Subcutaneous abdominal adipose tissue (tissue), 5 donors: ENCODE results near the gene DGKK.

Experiments used
- H3K27ac ChIP-seq: one replicate; pipeline ENCODE4 v1.7.0; 2013; ENCODE audit warnings: low read depth, mild to moderate bottlenecking, inconsistent platforms, low read length, moderate library complexity
- H3K27me3 ChIP-seq, 5 donors: one replicate each; pipeline ENCODE4 v1.7.0; 2013; ENCODE audit warnings: low read length in 5 of 5, inconsistent platforms in 1 of 5; ENCODE audit not compliant: control insufficient read depth in 5 of 5, insufficient read depth in 4 of 5
- H3K36me3 ChIP-seq, 5 donors: one replicate each; pipeline ENCODE4 v1.7.0; 2013; ENCODE audit warnings: low read length in 5 of 5; ENCODE audit not compliant: control insufficient read depth in 5 of 5, insufficient read depth in 5 of 5
- H3K4me1 ChIP-seq, 5 donors: one replicate each; pipeline ENCODE4 v1.7.0; 2013; ENCODE audit warnings: low read length in 5 of 5, mild to moderate bottlenecking in 3 of 5, moderate library complexity in 1 of 5; ENCODE audit not compliant: control insufficient read depth in 5 of 5, insufficient read depth in 5 of 5
- H3K4me3 ChIP-seq, 5 donors: one replicate each; pipeline ENCODE4 v1.7.0; 2013; ENCODE audit warnings: low read length in 5 of 5, low read depth in 1 of 5
- H3K9ac ChIP-seq, 5 donors: one replicate each; pipeline ENCODE4 v1.7.0; 2013; ENCODE audit warnings: low read length in 5 of 5, mild to moderate bottlenecking in 4 of 5, moderate library complexity in 3 of 5
- H3K9me3 ChIP-seq, 5 donors: one replicate each; pipeline ENCODE4 v1.7.0; 2013; ENCODE audit warnings: low read length in 5 of 5; ENCODE audit not compliant: control insufficient read depth in 5 of 5
- donor health status: healthy.
- donor health status: healthy.
- donor health status: healthy.
- donor health status: healthy.
- donor health status: healthy.

Gene DGKK

DNA sequence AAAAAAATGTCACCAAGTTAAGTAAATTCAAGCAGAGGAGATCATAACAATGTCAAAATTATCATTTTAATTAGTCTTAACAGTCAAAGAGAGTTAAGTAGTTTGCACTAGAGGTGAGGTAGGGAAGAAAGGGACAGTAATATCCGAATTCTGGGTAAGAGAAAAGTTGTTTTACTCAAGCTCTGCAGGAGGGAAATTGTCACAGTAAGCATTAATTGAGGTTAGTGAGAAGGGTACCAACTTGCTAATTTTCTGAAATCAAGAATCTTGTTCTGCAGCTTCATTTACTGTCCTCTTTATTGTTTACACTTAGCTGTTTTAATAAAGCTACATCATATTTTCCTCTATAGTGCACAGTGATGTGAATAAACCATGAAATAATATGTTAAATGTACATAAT is 11.0 kb downstream of the DGKK start:
- H3K4me3 ChIP-seq, result no peak overlapping the region
- no peaks in the 10 kb centered on the region for H3K9me3 ChIP-seq
- H3K9ac ChIP-seq, result no peak overlapping the region
- no peak overlapping the region for H3K27ac ChIP-seq
- H3K27me3 ChIP-seq, result peaks cover 5 to 12% (median 10%) of the 10 kb centered on the region in 5 donors
- H3K36me3 ChIP-seq, result no peaks in the 10 kb centered on the region
- H3K4me1 ChIP-seq, result no peaks in the 10 kb centered on the region

GRCh38 chrX:50458483-50458882 is 12.1 kb downstream of the DGKK start:
- Histone ChIP-seq H3K9me3 (no peaks in the 10 kb centered on the region), H3K4me3 (no peak overlapping the region), H3K9ac (no peak overlapping the region), H3K27ac (no peak overlapping the region), H3K36me3 (no peaks in the 10 kb centered on the region), H3K27me3 (peaks cover 6 to 10% (median 9%) of the 10 kb centered on the region in 5 donors), H3K4me1 (no peaks in the 10 kb centered on the region)

GRCh38 chrX:50456712-50457484 is 13.7 kb downstream of the DGKK start:
- H3K9ac ChIP-seq, result no peak overlapping the region
- peaks cover 3 to 6% (median 4%) of the 10 kb centered on the region in 5 donors for H3K27me3 ChIP-seq
- no peaks in the 10 kb centered on the region for H3K36me3 ChIP-seq
- no peaks in the 10 kb centered on the region for H3K9me3 ChIP-seq
- H3K27ac ChIP-seq, result no peak overlapping the region
- H3K4me1 ChIP-seq, result no peaks in the 10 kb centered on the region
- H3K4me3 ChIP-seq, result no peak overlapping the region

GRCh38 chrX:50452782-50453181 is 17.8 kb downstream of the DGKK start:
- no peak overlapping the region for H3K4me3 ChIP-seq
- no peak overlapping the region for H3K27ac ChIP-seq
- no peak overlapping the region for H3K9ac ChIP-seq
- H3K9me3 ChIP-seq, result no peaks in the 10 kb centered on the region
- no peaks in the 10 kb centered on the region for H3K36me3 ChIP-seq
- peaks cover 8 to 29% (median 19%) of the 10 kb centered on the region in 5 donors for H3K27me3 ChIP-seq
- no peaks in the 10 kb centered on the region for H3K4me1 ChIP-seq

GRCh38 chrX:50450324-50450723 is 20.3 kb downstream of the DGKK start:
- Histone ChIP-seq H3K4me1 (no peaks in the 10 kb centered on the region), H3K9ac (no peak overlapping the region), H3K36me3 (no peaks in the 10 kb centered on the region), H3K27ac (no peak overlapping the region), H3K9me3 (no peaks in the 10 kb centered on the region), H3K4me3 (no peak overlapping the region), H3K27me3 (peaks cover 10 to 30% (median 17%) of the 10 kb centered on the region in 5 donors)

DNA sequence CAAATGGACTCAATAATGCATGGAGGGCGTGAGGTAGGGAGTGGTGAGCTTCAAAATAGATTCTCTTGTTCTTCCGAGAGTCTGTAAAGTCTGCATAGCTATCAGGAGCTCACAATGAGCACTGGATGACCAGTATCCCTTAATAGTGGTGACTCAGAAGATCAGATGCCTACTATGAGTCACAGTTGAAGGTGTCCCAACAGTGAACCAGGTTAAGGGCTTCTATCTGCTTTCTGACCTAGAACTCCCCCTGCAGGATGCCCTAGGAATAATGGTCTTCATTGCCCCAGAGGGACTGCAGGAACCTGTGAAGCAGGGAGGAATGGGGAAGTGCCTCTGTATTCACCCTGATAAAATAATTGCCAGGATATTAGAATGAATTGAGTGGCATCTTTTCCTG is 22.1 kb downstream of the DGKK start:
- no peaks in the 10 kb centered on the region for H3K9me3 ChIP-seq
- peaks cover 10 to 31% (median 17%) of the 10 kb centered on the region in 5 donors for H3K27me3 ChIP-seq
- no peaks in the 10 kb centered on the region for H3K36me3 ChIP-seq
- no peak overlapping the region for H3K4me3 ChIP-seq
- H3K27ac ChIP-seq, result no peak overlapping the region
- H3K9ac ChIP-seq, result no peak overlapping the region
- H3K4me1 ChIP-seq, result no peaks in the 10 kb centered on the region

DNA sequence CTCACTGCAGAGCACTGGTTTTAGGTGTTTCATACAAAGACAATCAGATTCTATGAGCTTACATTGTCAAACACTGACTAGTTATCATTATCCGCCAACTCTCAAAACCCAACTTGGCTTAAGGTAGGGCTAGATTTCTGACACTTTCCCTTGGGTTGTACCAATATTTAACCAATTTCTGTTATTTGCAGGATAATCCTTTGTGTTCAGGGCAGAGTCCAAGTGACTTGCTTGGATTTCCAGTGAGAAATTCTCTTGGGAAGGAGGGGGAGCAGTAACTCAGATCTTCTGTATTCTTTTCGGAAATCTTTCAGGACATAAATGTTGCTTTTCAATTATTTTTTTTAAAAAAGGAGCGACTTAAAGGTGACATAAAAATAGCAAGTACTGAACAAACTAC is 23.1 kb downstream of the DGKK start:
- Histone ChIP-seq H3K9me3 (no peaks in the 10 kb centered on the region), H3K36me3 (no peaks in the 10 kb centered on the region), H3K4me1 (no peaks in the 10 kb centered on the region), H3K27me3 (peaks cover 10 to 33% (median 17%) of the 10 kb centered on the region in 5 donors), H3K9ac (no peak overlapping the region), H3K27ac (no peak overlapping the region), H3K4me3 (no peak overlapping the region)

- Histone ChIP-seq H3K27ac (no peak overlapping the region), H3K9ac (no peak overlapping the region), H3K4me1 (no peaks in the 10 kb centered on the region), H3K9me3 (no peaks in the 10 kb centered on the region), H3K36me3 (no peaks in the 10 kb centered on the region), H3K4me3 (no peak overlapping the region), H3K27me3 (peaks cover 0 to 8% (median 6%) of the 10 kb centered on the region in 5 donors)
Observed at GRCh38 chrX:50442426-50443116, 28.1 kb downstream of the DGKK start.

GRCh38 chrX:50436797-50437196 is 33.8 kb downstream of the DGKK start:
- no peak overlapping the region for H3K27ac ChIP-seq

GRCh38 chrX:50432829-50433289 is 37.8 kb downstream of the DGKK start:
- Histone ChIP-seq H3K27ac (no peak overlapping the region), H3K9me3 (no peaks in the 10 kb centered on the region), H3K36me3 (no peaks in the 10 kb centered on the region), H3K27me3 (peaks cover 10 to 26% (median 16%) of the 10 kb centered on the region in 5 donors), H3K9ac (no peak overlapping the region), H3K4me1 (no peaks in the 10 kb centered on the region), H3K4me3 (no peak overlapping the region)

More at GRCh38 chrX:50436797-50437196, 33.8 kb downstream of the DGKK start:
- peaks cover 3 to 15% (median 11%) of the 10 kb centered on the region in 5 donors for H3K27me3 ChIP-seq
- H3K9ac ChIP-seq, result no peak overlapping the region
- no peak overlapping the region for H3K4me3 ChIP-seq
- no peaks in the 10 kb centered on the region for H3K9me3 ChIP-seq
- no peaks in the 10 kb centered on the region for H3K36me3 ChIP-seq
- no peaks in the 10 kb centered on the region for H3K4me1 ChIP-seq
